ENCODE data around the gene GSTM3.

DNA sequence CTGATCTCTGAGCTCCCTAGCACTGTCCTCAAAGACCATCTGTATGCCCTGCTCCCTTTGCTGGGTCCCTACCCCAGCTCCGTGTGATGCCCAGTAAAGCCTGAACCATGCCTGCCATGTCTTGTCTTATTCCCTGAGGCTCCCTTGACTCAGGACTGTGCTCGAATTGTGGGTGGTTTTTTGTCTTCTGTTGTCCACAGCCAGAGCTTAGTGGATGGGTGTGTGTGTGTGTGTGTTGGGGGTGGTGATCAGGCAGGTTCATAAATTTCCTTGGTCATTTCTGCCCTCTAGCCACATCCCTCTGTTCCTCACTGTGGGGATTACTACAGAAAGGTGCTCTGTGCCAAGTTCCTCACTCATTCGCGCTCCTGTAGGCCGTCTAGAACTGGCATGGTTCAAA, 23.1 kb downstream of the GSTM3 start:
- TF ChIP-seq CTCF (IDR thresholded peaks at IDR 0.05) (no peak), POLR2A (IDR thresholded peaks at IDR 0.05) (no peak), EP300 (IDR thresholded peaks at IDR 0.05) (no peak), POLR2AphosphoS5 (IDR thresholded peaks at IDR 0.05) (no peak)

Data from stomach (tissue), 4 donors.